ENCODE data around the gene STMP1.

Gene STMP1

GRCh38 chr7:135672560-135673359 is 10.4 kb downstream of the STMP1 start:
- DNase-seq (ENCODE audit: low read depth), result no peak
- no peak overlapping the region for H3K4me3 ChIP-seq (ENCODE audit: low read depth, low read length)
- TF ChIP-seq, protein P1, sequence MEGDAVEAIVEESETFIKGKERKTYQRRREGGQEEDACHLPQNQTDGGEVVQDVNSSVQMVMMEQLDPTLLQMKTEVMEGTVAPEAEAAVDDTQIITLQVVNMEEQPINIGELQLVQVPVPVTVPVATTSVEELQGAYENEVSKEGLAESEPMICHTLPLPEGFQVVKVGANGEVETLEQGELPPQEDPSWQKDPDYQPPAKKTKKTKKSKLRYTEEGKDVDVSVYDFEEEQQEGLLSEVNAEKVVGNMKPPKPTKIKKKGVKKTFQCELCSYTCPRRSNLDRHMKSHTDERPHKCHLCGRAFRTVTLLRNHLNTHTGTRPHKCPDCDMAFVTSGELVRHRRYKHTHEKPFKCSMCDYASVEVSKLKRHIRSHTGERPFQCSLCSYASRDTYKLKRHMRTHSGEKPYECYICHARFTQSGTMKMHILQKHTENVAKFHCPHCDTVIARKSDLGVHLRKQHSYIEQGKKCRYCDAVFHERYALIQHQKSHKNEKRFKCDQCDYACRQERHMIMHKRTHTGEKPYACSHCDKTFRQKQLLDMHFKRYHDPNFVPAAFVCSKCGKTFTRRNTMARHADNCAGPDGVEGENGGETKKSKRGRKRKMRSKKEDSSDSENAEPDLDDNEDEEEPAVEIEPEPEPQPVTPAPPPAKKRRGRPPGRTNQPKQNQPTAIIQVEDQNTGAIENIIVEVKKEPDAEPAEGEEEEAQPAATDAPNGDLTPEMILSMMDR (IDR thresholded peaks at IDR 0.05; ENCODE audit: control insufficient read depth, extremely low read depth, insufficient read depth), result peak; percentile 82

GRCh38 chr7:135673360-135673706 is 11.0 kb downstream of the STMP1 start:
- H3K4me3 ChIP-seq (ENCODE audit: low read depth, low read length), result no peak overlapping the region
- no peak for DNase-seq (ENCODE audit: low read depth)
- TF ChIP-seq, protein P1 (IDR thresholded peaks at IDR 0.05; ENCODE audit: control insufficient read depth, extremely low read depth, insufficient read depth), result no peak

- TF ChIP-seq, protein P1 (IDR thresholded peaks at IDR 0.05; ENCODE audit: control insufficient read depth, extremely low read depth, insufficient read depth), result no peak
- DNase-seq (ENCODE audit: low read depth), result peak; percentile 91
- H3K4me3 ChIP-seq (ENCODE audit: low read depth, low read length), result no peak overlapping the region
These were observed 16.6 kb downstream of the STMP1 start for GRCh38 chr7:135678612-135679575.

DNA sequence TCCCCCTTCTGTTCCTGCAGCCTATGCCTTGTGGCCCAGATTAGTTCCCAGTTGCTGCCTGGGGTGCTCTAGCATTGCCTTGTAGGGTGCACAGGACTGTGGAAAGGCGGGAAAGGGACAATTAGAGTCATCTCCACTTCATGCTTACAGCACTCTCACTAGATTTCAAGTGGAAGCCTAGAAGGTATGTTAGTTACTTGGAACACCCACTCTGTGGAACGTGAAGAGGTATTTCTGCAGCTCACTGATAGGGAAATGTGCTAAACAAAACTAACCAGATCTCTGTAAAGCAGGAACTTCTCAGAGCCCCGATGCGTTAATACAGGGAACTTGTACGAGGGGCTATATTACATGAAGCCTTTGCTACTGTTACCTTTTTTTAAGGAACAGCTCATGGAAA is 19.4 kb downstream of the STMP1 start:
- TF ChIP-seq, protein P1 (IDR thresholded peaks at IDR 0.05; ENCODE audit: control insufficient read depth, extremely low read depth, insufficient read depth), result no peak
- no peak for DNase-seq (ENCODE audit: low read depth)
- no peak overlapping the region for H3K4me3 ChIP-seq (ENCODE audit: low read depth, low read length)

DNA sequence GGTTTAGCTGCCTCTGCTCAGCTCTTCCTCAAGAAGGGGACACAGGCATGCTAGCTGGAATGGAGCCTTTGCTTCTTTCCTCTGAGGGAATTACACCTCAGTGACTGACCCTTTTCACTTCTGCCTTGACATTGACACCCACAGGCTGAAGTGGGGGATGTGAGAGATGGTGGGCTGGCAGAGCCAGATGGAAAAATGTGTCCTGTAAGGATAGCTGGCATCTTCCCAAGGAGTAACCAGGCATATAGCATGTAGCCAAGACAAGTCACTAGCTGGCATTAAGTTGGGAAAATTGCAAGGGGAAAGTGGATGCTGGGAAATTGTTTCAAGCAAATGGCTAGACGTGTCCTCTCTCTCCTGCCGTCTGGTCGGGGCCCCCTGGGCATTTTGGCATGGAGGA is 19.9 kb downstream of the STMP1 start:
- H3K4me3 ChIP-seq (ENCODE audit: low read depth, low read length), result no peak overlapping the region
- no peak for DNase-seq (ENCODE audit: low read depth)
- TF ChIP-seq, protein P1 (IDR thresholded peaks at IDR 0.05; ENCODE audit: control insufficient read depth, extremely low read depth, insufficient read depth), result no peak

DNA sequence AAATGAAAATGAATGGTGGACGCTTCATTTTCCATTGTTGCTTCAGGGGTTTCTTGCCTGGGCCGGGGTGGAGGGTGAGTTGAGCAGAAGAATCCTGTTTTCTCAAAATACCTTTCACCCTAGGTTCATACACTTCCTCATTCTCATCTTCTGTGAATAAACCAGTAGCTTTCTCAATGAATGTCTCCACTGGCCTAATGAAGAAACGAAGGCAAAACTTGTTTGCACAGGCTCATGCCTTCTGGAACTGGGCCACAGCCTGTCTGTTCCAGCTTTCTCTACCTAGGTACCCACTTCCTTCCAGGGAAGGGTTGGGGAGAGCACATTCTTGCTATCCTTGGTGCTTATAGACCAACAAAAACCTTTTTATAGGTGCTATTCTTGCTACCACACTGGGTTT is 21.3 kb downstream of the STMP1 start:
- H3K4me3 ChIP-seq (ENCODE audit: low read depth, low read length), result no peak overlapping the region
- TF ChIP-seq, protein P1 (IDR thresholded peaks at IDR 0.05; ENCODE audit: control insufficient read depth, extremely low read depth, insufficient read depth), result no peak
- no peak for DNase-seq (ENCODE audit: low read depth)

Measured in LNCaP clone FGC (cell line).